CD14-positive monocyte (primary cell): ENCODE data around the gene STX18. TPM values are rescaled to one million over a fixed set of nuclear protein-coding genes. Genes with fewer than 3 reads are reported as not detected.

Experiments used
- DNase-seq, 3 donors: peaks; one replicate each; pipeline ENCODE4 v3.0.0-alpha.2; 2011 to 2022
- H2AFZ ChIP-seq: 2 replicates; pipeline ENCODE4 v1.6.0; 2012; ENCODE audit warnings: mild to moderate bottlenecking, low read depth, low read length, inconsistent platforms; ENCODE audit not compliant: insufficient read depth, poor library complexity, severe bottlenecking
- H3K27ac ChIP-seq, 2 donors: 1 replicate in 1 of 2; 2 replicates in 1 of 2; pipeline ENCODE4 v1.5.1; 2012 to 2013; ENCODE audit warnings: low read length in 2 of 2, control low read depth in 1 of 2, inconsistent platforms in 1 of 2, low read depth in 1 of 2, mild to moderate bottlenecking in 1 of 2
- H3K27me3 ChIP-seq, 2 donors: one replicate each; pipeline versions ENCODE4 v1.6.0 to v1.6.1; 2011 to 2013; ENCODE audit warnings: low read length in 2 of 2; ENCODE audit not compliant: control insufficient read depth in 2 of 2, insufficient read depth in 2 of 2
- H3K36me3 ChIP-seq, 2 donors: replicated peaks in 1 of 2; 1 replicate in 1 of 2; 2 replicates in 1 of 2; pipeline versions ENCODE4 v1.5.1 to v1.6.1; 2012 to 2013; ENCODE audit warnings: low read length in 2 of 2, control low read depth in 1 of 2, inconsistent platforms in 1 of 2, mild to moderate bottlenecking in 1 of 2; ENCODE audit not compliant: insufficient read depth in 2 of 2, control insufficient read depth in 1 of 2
- H3K4me1 ChIP-seq, 2 donors: 1 replicate in 1 of 2; 2 replicates in 1 of 2; pipeline versions ENCODE4 v1.5.1 to v1.6.1; 2012 to 2013; ENCODE audit warnings: low read length in 2 of 2, control low read depth in 1 of 2, inconsistent platforms in 1 of 2, mild to moderate bottlenecking in 1 of 2, moderate library complexity in 1 of 2; ENCODE audit not compliant: insufficient read depth in 2 of 2, control insufficient read depth in 1 of 2
- H3K4me2 ChIP-seq: replicated peaks from 2 replicates; pipeline ENCODE3; 2012; ENCODE audit warnings: low read length, moderate library complexity, mild to moderate bottlenecking; ENCODE audit not compliant: poor library complexity, severe bottlenecking; ENCODE audit errors: extremely low read depth
- H3K4me3 ChIP-seq, 3 experiments: fragments of 200-600 bp in 1 of 3; sonication (generic) in 1 of 3; replicated peaks in 1 of 3; 1 replicate in 2 of 3; 2 replicates in 1 of 3; pipeline ENCODE4 v1.5.1; 2011 to 2013; ENCODE audit warnings: low read length in 3 of 3, mild to moderate bottlenecking in 3 of 3, control low read depth in 2 of 3, low read depth in 2 of 3, inconsistent platforms in 1 of 3, moderate library complexity in 1 of 3
- H3K79me2 ChIP-seq: 2 replicates; pipeline ENCODE4 v1.6.0; 2012; ENCODE audit warnings: mild to moderate bottlenecking, control low read depth, inconsistent platforms, low read length, moderate library complexity; ENCODE audit not compliant: insufficient read depth
- H3K9ac ChIP-seq: 2 replicates; pipeline ENCODE4 v1.6.0; 2017; ENCODE audit warnings: low read length, mild to moderate bottlenecking; ENCODE audit not compliant: insufficient read depth, poor library complexity, severe bottlenecking
- H3K9me3 ChIP-seq, 2 donors: replicated peaks in 1 of 2; 1 replicate in 1 of 2; 2 replicates in 1 of 2; pipeline versions ENCODE4 v1.5.1 to v1.6.1; 2012 to 2013; ENCODE audit warnings: low read length in 2 of 2, control low read depth in 1 of 2; ENCODE audit not compliant: control insufficient read depth in 1 of 2, insufficient read depth in 1 of 2
- H4K20me1 ChIP-seq: 2 replicates; pipeline ENCODE4 v1.6.0; 2012; ENCODE audit warnings: mild to moderate bottlenecking, low read length, control low read depth, moderate library complexity; ENCODE audit not compliant: insufficient read depth
- H3K27ac Mint-ChIP-seq, 7 donors: one replicate each; pipeline ENCODE4 v1.8.0; 2020; ENCODE audit warnings: mild to moderate bottlenecking in 7 of 7, mixed read lengths in 7 of 7, moderate library complexity in 6 of 7, inconsistent platforms in 2 of 7
- H3K27me3 Mint-ChIP-seq, 3 donors: one replicate each; pipeline ENCODE4 v1.8.0; 2021 to 2022; ENCODE audit warnings: low read depth in 3 of 3, mild to moderate bottlenecking in 3 of 3, mixed read lengths in 3 of 3, moderate library complexity in 3 of 3, inconsistent platforms in 1 of 3
- H3K36me3 Mint-ChIP-seq, 2 donors: one replicate each; pipeline ENCODE4 v1.8.0; 2020; ENCODE audit warnings: mixed read lengths in 2 of 2, inconsistent platforms in 1 of 2, mild to moderate bottlenecking in 1 of 2
- H3K4me1 Mint-ChIP-seq: one replicate; pipeline ENCODE4 v1.8.0; 2020; ENCODE audit warnings: mild to moderate bottlenecking, mixed read lengths
- H3K4me3 Mint-ChIP-seq, 2 donors: one replicate each; pipeline ENCODE4 v1.8.0; 2020; ENCODE audit warnings: mild to moderate bottlenecking in 2 of 2, mixed read lengths in 2 of 2, moderate library complexity in 1 of 2
- H3K9me3 Mint-ChIP-seq, 7 donors: one replicate each; pipeline ENCODE4 v1.8.0; 2020 to 2022; ENCODE audit warnings: mixed read lengths in 7 of 7, mild to moderate bottlenecking in 6 of 7, moderate library complexity in 6 of 7, inconsistent platforms in 2 of 7
- WGBS: methylation state at CpG from one replicate; pipeline ENCODE4 v1.1.5; 2013; ENCODE audit warnings: missing lambda C conversion rate; ENCODE audit not compliant: insufficient coverage; 5-methylcytosine and 5-hydroxymethylcytosine counted together
- intact Hi-C, 2 donors: fragments of 100-400 bp; cut with micrococcal nuclease; formaldehyde crosslinking; loops; one replicate each; pipeline versions ENCODE4 v1.15.0 to v1.15.1; 2023
- polyA plus RNA-seq, 3 donors: library from polyadenylated mRNA; depleted of rRNA in 1 of 3; unstranded in 2 of 3; stranded (reverse) in 1 of 3; fragments of 300-500 nt in 2 of 3; fragments of >200 nt in 1 of 3; fragmentation: Illumina TruSeq in 2 of 3; gene quantifications; 1 replicate in 2 of 3; 2 replicates in 1 of 3; pipeline ENCODE4 v1.2.3, GENCODE V29; 2012 to 2021
- TF ChIP-seq, protein P1 (sequence below): fragments of 200-600 bp; IDR thresholded peaks from one replicate; pipeline ENCODE4 v1.8.0; 2022; ENCODE audit warnings: antibody characterized with exemption, mild to moderate bottlenecking

The STX18 gene
- polyA plus RNA-seq, 3 donors: 19.0 to 24.1 (median 19.6) TPM

- WGBS: 98% methylated on average over 11 of the region's 12 CpGs
- Histone ChIP-seq H4K20me1 (no peaks in the 10 kb centered on the region), H3K36me3 (peaks cover 68 to 73% of the 10 kb centered on the region in 2 donors), H3K9ac (no peak overlapping the region), H3K4me2 (no peak overlapping the region), H3K27me3 (no peaks in the 10 kb centered on the region), H3K9me3 (peaks cover 0 to 4% of the 10 kb centered on the region in 2 donors), H3K4me3 (no peak overlapping the region), H3K79me2 (no peaks in the 10 kb centered on the region), H3K27ac (no peak overlapping the region), H3K4me1 (no peaks in the 10 kb centered on the region), H2AFZ (no peak overlapping the region)
- TF ChIP-seq, protein P1, sequence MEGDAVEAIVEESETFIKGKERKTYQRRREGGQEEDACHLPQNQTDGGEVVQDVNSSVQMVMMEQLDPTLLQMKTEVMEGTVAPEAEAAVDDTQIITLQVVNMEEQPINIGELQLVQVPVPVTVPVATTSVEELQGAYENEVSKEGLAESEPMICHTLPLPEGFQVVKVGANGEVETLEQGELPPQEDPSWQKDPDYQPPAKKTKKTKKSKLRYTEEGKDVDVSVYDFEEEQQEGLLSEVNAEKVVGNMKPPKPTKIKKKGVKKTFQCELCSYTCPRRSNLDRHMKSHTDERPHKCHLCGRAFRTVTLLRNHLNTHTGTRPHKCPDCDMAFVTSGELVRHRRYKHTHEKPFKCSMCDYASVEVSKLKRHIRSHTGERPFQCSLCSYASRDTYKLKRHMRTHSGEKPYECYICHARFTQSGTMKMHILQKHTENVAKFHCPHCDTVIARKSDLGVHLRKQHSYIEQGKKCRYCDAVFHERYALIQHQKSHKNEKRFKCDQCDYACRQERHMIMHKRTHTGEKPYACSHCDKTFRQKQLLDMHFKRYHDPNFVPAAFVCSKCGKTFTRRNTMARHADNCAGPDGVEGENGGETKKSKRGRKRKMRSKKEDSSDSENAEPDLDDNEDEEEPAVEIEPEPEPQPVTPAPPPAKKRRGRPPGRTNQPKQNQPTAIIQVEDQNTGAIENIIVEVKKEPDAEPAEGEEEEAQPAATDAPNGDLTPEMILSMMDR: no peak
- Mint-ChIP-seq H3K27me3 (peaks cover 0 to 2% (median 0%) of the 10 kb centered on the region in 3 donors), H3K27ac (no peak overlapping the region), H3K4me3 (no peak overlapping the region), H3K36me3 (peaks cover 75 to 88% of the 10 kb centered on the region in 2 donors), H3K9me3 (peaks cover 0 to 4% (median 0%) of the 10 kb centered on the region in 7 donors), H3K4me1 (no peaks in the 10 kb centered on the region)
- no peak for DNase-seq
- intact Hi-C loops: no loop called here
Measured at GRCh38 chr4:4419896-4420295, 122.0 kb downstream of the STX18 start.

DNA sequence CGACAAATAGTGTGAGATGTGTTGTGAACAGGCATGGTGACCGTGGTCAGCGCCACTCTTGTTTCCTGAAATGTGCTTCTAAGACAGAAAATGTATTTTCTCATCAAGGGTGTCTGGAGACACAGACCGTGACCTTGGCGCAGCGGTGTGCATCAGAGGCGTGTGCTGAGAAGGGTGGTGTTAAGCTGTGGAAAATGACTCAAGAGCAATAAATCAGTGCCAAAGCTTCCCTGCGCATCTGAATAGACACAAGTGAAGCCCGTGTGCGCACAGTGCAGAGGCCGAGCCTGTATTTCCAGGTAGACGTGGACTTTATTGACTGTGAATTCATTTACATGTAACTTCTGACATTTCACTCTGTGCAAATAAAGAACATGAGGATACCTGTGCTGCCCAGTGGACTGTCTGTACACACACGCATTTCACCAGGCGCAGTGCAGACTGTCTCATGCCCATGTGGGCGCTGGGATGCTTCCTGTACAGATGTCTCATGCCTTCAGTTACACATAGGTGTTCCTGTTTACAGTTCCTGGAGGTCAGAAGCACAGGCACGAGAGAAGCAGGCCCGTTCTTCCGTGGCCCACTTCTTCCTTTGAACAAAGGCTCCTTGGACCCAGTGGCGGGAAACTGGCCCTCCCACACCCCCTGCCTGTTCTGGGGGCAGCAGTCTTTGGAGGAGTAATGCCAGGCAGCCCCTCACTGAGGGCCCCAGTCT is 123.0 kb downstream of the STX18 start:
- no peaks in the 10 kb centered on the region for H4K20me1 ChIP-seq
- no peak overlapping the region for H3K4me3 ChIP-seq
- H3K9ac ChIP-seq: no peak overlapping the region
- Mint-ChIP-seq H3K27me3 (peaks cover 0 to 2% (median 0%) of the 10 kb centered on the region in 3 donors), H3K36me3 (peaks cover 66 to 78% of the 10 kb centered on the region in 2 donors), H3K27ac (no peak overlapping the region), H3K4me1 (no peaks in the 10 kb centered on the region), H3K9me3 (peaks cover 0 to 4% (median 0%) of the 10 kb centered on the region in 7 donors), H3K4me3 (no peak overlapping the region)
- TF ChIP-seq, protein P1: no peak
- no peaks in the 10 kb centered on the region for H3K27me3 ChIP-seq
- no peak for DNase-seq
- no peak overlapping the region for H3K4me2 ChIP-seq
- H3K27ac ChIP-seq: no peak overlapping the region
- H3K4me1 ChIP-seq: no peaks in the 10 kb centered on the region
- WGBS: 91% methylated on average over 17 of the region's 19 CpGs
- H2AFZ ChIP-seq: no peak overlapping the region
- H3K9me3 ChIP-seq: peaks cover 0 to 4% of the 10 kb centered on the region in 2 donors
- no peaks in the 10 kb centered on the region for H3K79me2 ChIP-seq
- H3K36me3 ChIP-seq: peaks cover 59 to 63% of the 10 kb centered on the region in 2 donors
- intact Hi-C loops: no loop called here
